NT2/D1 (cell line): Measurements from ENCODE around the gene USP7.

ENCODE experiments used
- DNase-seq: peaks from one replicate; pipeline ENCODE4 v3.0.0-alpha.2; 2011; ENCODE audit warnings: low read depth, low spot score
- H3K27me3 ChIP-seq: 2 replicates; pipeline ENCODE4 v1.6.0; 2011; ENCODE audit warnings: mild to moderate bottlenecking; ENCODE audit not compliant: insufficient read length, insufficient read depth
- H3K36me3 ChIP-seq: 2 replicates; pipeline ENCODE4 v1.6.1; 2011; ENCODE audit warnings: mild to moderate bottlenecking, low read length, mixed read lengths; ENCODE audit not compliant: insufficient read depth, insufficient read length
- H3K4me1 ChIP-seq: 2 replicates; pipeline ENCODE4 v1.5.1; 2011; ENCODE audit not compliant: insufficient read depth, insufficient read length
- H3K4me3 ChIP-seq: 2 replicates; pipeline ENCODE4 v1.5.1; 2011; ENCODE audit warnings: low read depth; ENCODE audit not compliant: insufficient read length
- H3K9ac ChIP-seq: 2 replicates; pipeline ENCODE4 v1.6.0; 2011; ENCODE audit warnings: low read depth; ENCODE audit not compliant: insufficient read length
- H3K9me3 ChIP-seq: 2 replicates; pipeline ENCODE4 v1.5.1; 2011; ENCODE audit warnings: mild to moderate bottlenecking, low read length; ENCODE audit not compliant: insufficient read depth
- SUZ12 ChIP-seq: IDR thresholded peaks from 2 replicates; pipeline ENCODE4 v1.6.1; 2011; ENCODE audit not compliant: insufficient read length, insufficient read depth; ENCODE audit errors: extremely low read depth
- YY1 ChIP-seq: IDR thresholded peaks from 2 replicates; pipeline ENCODE4 v1.6.1; 2011; ENCODE audit not compliant: insufficient read length, insufficient read depth
- ZNF274 ChIP-seq: IDR thresholded peaks from 2 replicates; pipeline ENCODE4 v1.6.1; 2011; ENCODE audit warnings: mild to moderate bottlenecking, low read depth, low read length

The USP7 gene

DNA sequence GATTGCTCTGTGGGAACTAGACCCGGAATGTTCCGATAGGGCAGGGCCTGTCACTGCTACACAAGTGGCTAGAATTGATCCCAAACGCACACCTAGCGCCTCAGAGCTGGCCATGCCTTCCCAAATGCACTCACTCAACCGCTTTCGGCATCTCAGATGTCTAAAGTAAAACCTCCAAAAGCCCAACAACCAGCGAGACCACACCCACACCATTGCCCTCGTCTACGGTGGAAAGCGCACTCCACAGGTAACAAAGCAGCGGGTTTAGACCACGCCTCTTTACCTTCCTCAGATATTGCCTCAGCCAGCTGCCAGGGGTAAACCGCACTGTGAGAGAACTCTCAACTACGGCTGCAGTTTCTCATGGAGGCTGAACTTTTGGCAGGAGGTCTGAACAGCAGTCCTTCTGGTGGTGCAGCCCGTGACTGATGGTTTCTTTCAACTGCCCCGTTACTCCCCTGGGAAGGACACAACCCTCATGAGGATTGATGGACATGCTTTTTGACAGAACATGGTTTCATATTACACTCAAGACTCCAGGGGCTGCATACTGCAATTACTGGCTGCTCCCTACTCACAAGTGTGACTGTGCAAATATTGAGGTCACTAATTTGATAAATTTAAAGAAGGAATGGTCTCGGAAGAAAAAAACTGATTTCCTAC, 34.5 kb downstream of the USP7 start:
- H3K27me3 ChIP-seq: no peaks in the 10 kb centered on the region
- peaks cover 42% of the 10 kb centered on the region for H3K36me3 ChIP-seq
- no peaks in the 10 kb centered on the region for H3K9me3 ChIP-seq
- H3K9ac ChIP-seq: no peak overlapping the region
- DNase-seq: no peak
- no peak overlapping the region for H3K4me3 ChIP-seq
- H3K4me1 ChIP-seq: no peaks in the 10 kb centered on the region
- TF ChIP-seq YY1: no peak
- no peak for TF ChIP-seq ZNF274
- no peak for TF ChIP-seq SUZ12

DNA sequence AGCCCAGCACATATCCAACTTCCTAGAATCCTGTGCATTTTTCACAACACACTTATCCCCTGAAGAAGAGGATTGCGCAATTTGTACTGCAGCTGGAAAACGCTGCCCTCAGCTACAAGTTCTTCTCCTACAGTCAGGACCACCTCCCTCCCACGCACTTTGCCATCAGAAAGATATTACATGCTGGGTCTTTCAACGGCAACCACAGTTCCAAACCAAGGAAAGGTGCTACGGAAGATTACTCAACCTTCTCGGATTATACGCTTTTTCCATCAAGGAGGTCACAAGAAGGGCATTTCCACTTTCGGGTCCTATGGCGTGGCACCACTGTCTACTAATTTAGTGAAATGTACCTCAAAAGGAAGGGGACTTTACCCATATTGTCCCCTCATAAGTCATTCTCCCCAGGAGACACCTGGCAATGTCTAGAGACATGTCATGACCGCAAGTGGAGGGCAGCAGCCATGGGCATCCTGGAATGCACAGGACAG, 35.2 kb downstream of the USP7 start:
- TF ChIP-seq YY1 (no peak), SUZ12 (no peak), ZNF274 (no peak)
- Histone ChIP-seq H3K4me1 (no peaks in the 10 kb centered on the region), H3K27me3 (no peaks in the 10 kb centered on the region), H3K9ac (no peak overlapping the region), H3K36me3 (peaks cover 48% of the 10 kb centered on the region), H3K4me3 (no peak overlapping the region), H3K9me3 (no peaks in the 10 kb centered on the region)
- no peak for DNase-seq

DNA sequence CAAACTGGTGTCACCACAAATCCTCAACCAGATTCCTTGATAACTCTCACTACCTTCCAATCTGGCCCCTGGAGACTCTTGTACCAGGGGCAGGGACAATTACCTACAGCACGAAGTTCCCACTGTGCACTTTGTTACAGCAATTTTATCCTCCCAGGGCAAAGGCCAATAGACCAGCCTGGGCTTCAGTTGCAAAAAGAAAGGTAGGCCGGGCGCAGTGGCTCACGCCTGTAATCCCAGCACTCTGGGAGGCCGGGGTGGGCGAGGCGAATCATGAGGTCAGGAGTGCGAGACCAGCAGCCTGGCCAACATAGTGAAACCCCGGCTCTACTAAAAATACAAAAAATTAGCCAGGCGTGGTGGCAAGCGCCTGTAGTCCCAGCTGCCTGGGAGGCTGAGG, 36.9 kb downstream of the USP7 start:
- no peak for TF ChIP-seq ZNF274
- TF ChIP-seq SUZ12: no peak
- no peak for TF ChIP-seq YY1
- Histone ChIP-seq H3K4me3 (no peak overlapping the region), H3K4me1 (no peaks in the 10 kb centered on the region), H3K36me3 (peaks cover 65% of the 10 kb centered on the region), H3K27me3 (no peaks in the 10 kb centered on the region), H3K9me3 (no peaks in the 10 kb centered on the region), H3K9ac (no peak overlapping the region)
- no peak for DNase-seq

DNA sequence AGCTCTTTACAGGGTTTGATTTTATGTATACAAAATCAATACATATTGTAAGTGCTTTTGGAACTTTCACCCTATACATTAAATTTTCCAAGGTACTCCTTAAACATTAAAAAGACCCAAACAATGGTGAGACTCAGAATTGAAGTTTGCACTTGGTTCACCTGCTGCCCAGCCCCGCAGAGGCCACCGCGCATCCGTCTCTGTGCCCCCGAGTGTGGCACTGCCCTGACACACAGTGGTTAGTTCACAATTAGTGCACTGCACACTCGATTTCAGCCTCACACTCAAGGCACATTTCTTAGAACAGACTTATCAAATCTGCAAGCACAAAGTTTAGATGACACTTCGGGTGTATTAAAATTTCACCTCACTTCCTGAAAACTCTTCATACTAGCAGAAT, 38.3 kb downstream of the USP7 start:
- H3K36me3 ChIP-seq: peaks cover 77% of the 10 kb centered on the region
- no peak for TF ChIP-seq SUZ12
- no peak for TF ChIP-seq YY1
- TF ChIP-seq ZNF274: no peak

DNA sequence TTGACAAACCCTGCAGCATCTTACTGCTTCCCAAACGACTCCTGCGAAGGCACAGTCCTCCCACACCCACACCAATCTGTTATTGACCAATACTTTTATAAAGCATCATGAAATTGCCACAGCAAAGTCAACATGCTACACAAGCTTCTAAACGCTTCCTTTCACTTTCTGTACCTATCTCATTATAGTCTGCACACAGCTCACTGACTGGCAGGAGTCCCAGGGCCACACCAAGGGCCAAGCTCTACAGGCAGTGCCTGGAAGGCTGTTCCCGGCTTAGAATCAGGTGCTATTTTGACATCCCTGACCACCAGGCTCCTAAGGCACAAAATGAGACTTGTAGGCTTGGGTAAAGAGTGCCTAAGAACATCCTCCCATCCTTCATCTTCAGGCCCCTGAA, 39.5 kb downstream of the USP7 start:
- Histone ChIP-seq H3K9me3 (no peaks in the 10 kb centered on the region), H3K27me3 (no peaks in the 10 kb centered on the region), H3K9ac (no peak overlapping the region), H3K4me1 (no peaks in the 10 kb centered on the region), H3K4me3 (no peak overlapping the region), H3K36me3 (peaks cover 78% of the 10 kb centered on the region)
- no peak for DNase-seq
- no peak for TF ChIP-seq SUZ12
- TF ChIP-seq ZNF274: no peak
- no peak for TF ChIP-seq YY1

More for the DNA sequence above, 38.3 kb downstream of the USP7 start:
- no peaks in the 10 kb centered on the region for H3K4me1 ChIP-seq
- no peak overlapping the region for H3K4me3 ChIP-seq
- H3K9ac ChIP-seq: no peak overlapping the region
- H3K27me3 ChIP-seq: no peaks in the 10 kb centered on the region
- no peak for DNase-seq
- H3K9me3 ChIP-seq: no peaks in the 10 kb centered on the region

DNA sequence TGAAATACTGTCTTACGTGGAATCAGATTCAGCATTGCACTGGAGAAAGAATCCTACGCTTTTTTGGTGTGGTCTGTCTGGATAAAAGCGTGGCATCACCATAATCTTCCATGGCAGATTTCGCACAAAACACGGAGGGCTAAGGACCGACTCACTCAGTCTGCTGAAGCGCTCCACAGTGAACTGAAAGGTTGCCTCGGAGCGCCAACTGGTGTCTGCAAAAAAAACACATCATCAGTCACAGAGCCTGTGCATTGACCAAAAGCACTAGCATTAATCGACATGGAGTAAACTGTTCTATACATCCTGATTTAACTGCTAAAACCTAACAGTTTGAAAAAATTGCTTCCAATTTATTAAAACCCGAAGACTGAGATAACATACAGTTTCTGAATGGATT, 40.5 kb downstream of the USP7 start:
- Histone ChIP-seq H3K9me3 (no peaks in the 10 kb centered on the region), H3K4me3 (no peak overlapping the region), H3K27me3 (no peaks in the 10 kb centered on the region), H3K9ac (no peak overlapping the region), H3K4me1 (no peaks in the 10 kb centered on the region), H3K36me3 (peaks cover 77% of the 10 kb centered on the region)
- TF ChIP-seq YY1 (no peak), ZNF274 (no peak), SUZ12 (no peak)
- DNase-seq: no peak

DNA sequence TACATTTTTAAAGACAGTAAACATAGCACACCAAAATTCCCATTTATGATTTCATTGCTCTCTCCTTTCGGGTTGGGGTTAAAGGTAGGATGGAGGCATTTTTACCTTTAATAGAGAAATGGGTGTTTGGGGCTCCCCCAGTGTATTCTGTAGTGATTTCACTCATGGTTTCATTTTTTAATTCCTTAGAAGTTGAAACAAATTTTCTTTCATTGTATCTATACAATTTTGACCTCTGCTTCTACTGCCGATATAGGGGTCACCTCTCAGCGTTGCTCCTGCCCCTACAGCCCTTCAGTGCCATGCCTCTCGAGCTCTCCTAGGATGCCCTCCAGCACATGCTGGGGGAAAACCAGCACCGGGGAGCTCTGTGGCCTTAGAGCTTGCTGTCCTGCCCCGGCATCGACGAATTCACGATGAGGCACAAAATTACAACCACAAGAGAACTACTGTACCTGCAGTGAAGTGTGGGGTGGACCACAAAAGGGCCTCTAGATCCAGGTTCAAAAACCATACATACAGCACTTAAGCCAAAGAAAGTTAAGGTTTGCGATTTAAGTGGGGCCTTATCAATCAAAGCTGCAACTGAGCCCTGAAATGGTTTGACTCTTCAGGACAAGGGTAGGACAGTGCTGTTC, 42.2 kb downstream of the USP7 start:
- Histone ChIP-seq H3K4me3 (no peak overlapping the region), H3K27me3 (no peaks in the 10 kb centered on the region), H3K9ac (no peak overlapping the region), H3K9me3 (no peaks in the 10 kb centered on the region), H3K36me3 (peaks cover 84% of the 10 kb centered on the region), H3K4me1 (no peaks in the 10 kb centered on the region)
- no peak for TF ChIP-seq YY1
- TF ChIP-seq ZNF274: no peak
- TF ChIP-seq SUZ12: no peak
- no peak for DNase-seq
